Stomach (tissue), 9 donors: ENCODE measurements around the gene RIBC2. TPM values are rescaled to one million over a fixed set of nuclear protein-coding genes. Genes with fewer than 3 reads are reported as not detected.

ENCODE experiments used
- DNase-seq, 2 donors: peaks; one replicate each; pipeline versions ENCODE4 v3.0.0 to v3.0.0-alpha.2; 2013 to 2019
- H3K27ac ChIP-seq, 5 donors: fragments of 200-600 bp in 4 of 5; sonication (generic) in 4 of 5; one replicate each; pipeline ENCODE4 v1.5.1; 2013 to 2019; ENCODE audit warnings: mild to moderate bottlenecking in 1 of 5, moderate library complexity in 1 of 5
- H3K27me3 ChIP-seq, 3 donors: fragments of 200-600 bp; sonication (generic); one replicate each; pipeline ENCODE4 v1.5.1; 2017 to 2019; ENCODE audit warnings: mixed run types in 1 of 3
- H3K36me3 ChIP-seq, 4 donors: fragments of 200-600 bp; sonication (generic); 1 replicate in 3 of 4; 2 replicates in 1 of 4; pipeline ENCODE4 v1.5.1; 2016 to 2019
- H3K4me1 ChIP-seq, 4 donors: fragments of 200-600 bp; sonication (generic); one replicate each; pipeline ENCODE4 v1.5.1; 2016 to 2019
- H3K4me3 ChIP-seq, 4 donors: fragments of 200-600 bp; sonication (generic) in 3 of 4; one replicate each; pipeline ENCODE4 v1.5.1; 2016 to 2019; ENCODE audit warnings: mild to moderate bottlenecking in 1 of 4
- H3K9me3 ChIP-seq, 4 donors: fragments of 200-600 bp; sonication (generic); one replicate each; pipeline ENCODE4 v1.5.1; 2016 to 2019
- EP300 ChIP-seq: sonication (generic); formaldehyde crosslinking; IDR thresholded peaks from one replicate; pipeline ENCODE4 v1.6.1; 2017; ENCODE audit warnings: antibody characterized with exemption
- POLR2A ChIP-seq, 4 donors: fragments of 450-650 bp; IDR thresholded peaks; one replicate each; pipeline ENCODE4 v1.6.1; 2016; ENCODE audit warnings: antibody characterized with exemption in 4 of 4, control low read depth in 2 of 4, mild to moderate bottlenecking in 1 of 4, moderate library complexity in 1 of 4
- POLR2AphosphoS5 ChIP-seq, 3 donors: sonication (generic); formaldehyde crosslinking; IDR thresholded peaks; one replicate each; pipeline ENCODE4 v1.6.1; 2016; ENCODE audit warnings: antibody characterized with exemption in 3 of 3
- WGBS, 5 donors: extraction: QIAGEN DNeasy Blood & Tissue Kit in 3 of 5; methylation state at CpG; one replicate each; pipeline versions ENCODE4 v1.1.5 to v1.1.7; 2013 to 2018; 5-methylcytosine and 5-hydroxymethylcytosine counted together
- intact Hi-C: fragments of 100-400 bp; cut with DNase I; formaldehyde crosslinking; loops from one replicate; pipeline ENCODE4 v1.15.1; 2023; ENCODE audit warnings: low total_unique reads
- polyA plus RNA-seq, 3 donors: library from polyadenylated mRNA; stranded (reverse); fragments of 200-250 nt; gene quantifications; one replicate each; pipeline ENCODE4 v1.2.3, GENCODE V29; 2013
- total RNA-seq, 5 donors: library from RNA; depleted of rRNA; stranded (reverse); fragments of >200 nt; gene quantifications; one replicate each; pipeline versions ENCODE4 v1.1.0 to v1.2.3, GENCODE V29; 2014 to 2016
- TF ChIP-seq, protein P1 (sequence below), 7 experiments: fragments of 450-650 bp in 4 of 7; fragments of 200-600 bp in 3 of 7; sonication (generic) in 3 of 7; IDR thresholded peaks; one replicate each; pipeline ENCODE4 v1.5.1; 2016 to 2019; ENCODE audit warnings: antibody characterized with exemption in 7 of 7, control low read depth in 2 of 7, mild to moderate bottlenecking in 1 of 7
- donor health status: healthy with polysubstance abuse.
- donor health status: Bipolar disorder and iron deficiency.
- donor health status: healthy.

RIBC2 gene
- total and polyA plus RNA-seq, 8 donors, result 0.45 to 13.0 (median 0.76) TPM; not detected in 1

GRCh38 chr22:45468872-45469271, 55.4 kb downstream of the RIBC2 start:
- no peak overlapping the region for H3K4me3 ChIP-seq
- intact Hi-C loops, result no loop called here
- H3K9me3 ChIP-seq, result peaks cover 0 to 17% (median 8%) of the 10 kb centered on the region in 4 donors
- no peak overlapping the region for H3K27ac ChIP-seq
- DNase-seq, result no peak
- TF ChIP-seq POLR2A (IDR thresholded peaks at IDR 0.05) (no peak), POLR2AphosphoS5 (IDR thresholded peaks at IDR 0.05) (no peak), EP300 (no peak)
- TF ChIP-seq, protein P1, sequence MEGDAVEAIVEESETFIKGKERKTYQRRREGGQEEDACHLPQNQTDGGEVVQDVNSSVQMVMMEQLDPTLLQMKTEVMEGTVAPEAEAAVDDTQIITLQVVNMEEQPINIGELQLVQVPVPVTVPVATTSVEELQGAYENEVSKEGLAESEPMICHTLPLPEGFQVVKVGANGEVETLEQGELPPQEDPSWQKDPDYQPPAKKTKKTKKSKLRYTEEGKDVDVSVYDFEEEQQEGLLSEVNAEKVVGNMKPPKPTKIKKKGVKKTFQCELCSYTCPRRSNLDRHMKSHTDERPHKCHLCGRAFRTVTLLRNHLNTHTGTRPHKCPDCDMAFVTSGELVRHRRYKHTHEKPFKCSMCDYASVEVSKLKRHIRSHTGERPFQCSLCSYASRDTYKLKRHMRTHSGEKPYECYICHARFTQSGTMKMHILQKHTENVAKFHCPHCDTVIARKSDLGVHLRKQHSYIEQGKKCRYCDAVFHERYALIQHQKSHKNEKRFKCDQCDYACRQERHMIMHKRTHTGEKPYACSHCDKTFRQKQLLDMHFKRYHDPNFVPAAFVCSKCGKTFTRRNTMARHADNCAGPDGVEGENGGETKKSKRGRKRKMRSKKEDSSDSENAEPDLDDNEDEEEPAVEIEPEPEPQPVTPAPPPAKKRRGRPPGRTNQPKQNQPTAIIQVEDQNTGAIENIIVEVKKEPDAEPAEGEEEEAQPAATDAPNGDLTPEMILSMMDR (IDR thresholded peaks at IDR 0.05), result no peak
- no peaks in the 10 kb centered on the region for H3K27me3 ChIP-seq
- H3K36me3 ChIP-seq, result no peaks in the 10 kb centered on the region
- no peaks in the 10 kb centered on the region for H3K4me1 ChIP-seq
- WGBS, 5 donors, result 62 to 82% (median 67%) methylated on average over 7 of the region's 7 CpGs

- intact Hi-C loops, result no loop called here
- DNase-seq, result no peak
Measured at GRCh38 chr22:45469281-45470073, 56.0 kb downstream of the RIBC2 start.

DNA sequence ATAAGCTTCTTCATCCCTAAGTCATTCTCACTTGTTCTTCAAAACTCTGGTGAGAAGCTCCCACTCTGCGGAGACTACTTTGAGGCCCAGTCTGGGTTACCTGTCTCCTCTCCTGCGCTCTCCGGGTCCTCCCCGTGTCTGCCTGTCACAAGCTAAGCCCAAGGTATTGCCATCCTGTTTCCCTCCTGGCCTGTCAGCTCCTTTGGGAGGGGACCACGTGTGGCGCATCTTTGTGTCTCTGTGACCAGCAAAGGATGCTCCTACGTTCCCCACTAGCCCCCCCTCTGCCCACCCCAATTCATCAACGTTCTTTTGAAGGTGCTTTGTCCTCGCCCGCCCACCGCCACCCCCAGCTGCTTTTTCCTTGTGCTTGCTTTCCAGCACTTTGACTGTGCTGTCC, 57.4 kb downstream of the RIBC2 start:
- no peak for DNase-seq
- Histone ChIP-seq H3K36me3 (no peaks in the 10 kb centered on the region), H3K9me3 (peaks cover 0 to 17% (median 7%) of the 10 kb centered on the region in 4 donors), H3K4me1 (no peaks in the 10 kb centered on the region), H3K27ac (no peak overlapping the region), H3K27me3 (no peaks in the 10 kb centered on the region), H3K4me3 (no peak overlapping the region)
- 78 to 84% (median 81%) methylated on average over 11 of the region's 11 CpGs for WGBS, 5 donors
- TF ChIP-seq POLR2A (IDR thresholded peaks at IDR 0.05), result no peak
- TF ChIP-seq EP300, result no peak
- TF ChIP-seq, protein P1 (IDR thresholded peaks at IDR 0.05), result no peak
- no peak for TF ChIP-seq POLR2AphosphoS5 (IDR thresholded peaks at IDR 0.05)
- intact Hi-C loops, result no loop called here

More at GRCh38 chr22:45469281-45470073, 56.0 kb downstream of the RIBC2 start:
- WGBS, 5 donors, result 46 to 51% (median 48%) methylated on average over 8 of the region's 8 CpGs
- H3K9me3 ChIP-seq, result peaks cover 0 to 17% (median 7%) of the 10 kb centered on the region in 4 donors
- no peaks in the 10 kb centered on the region for H3K36me3 ChIP-seq
- TF ChIP-seq POLR2AphosphoS5 (IDR thresholded peaks at IDR 0.05) (no peak), POLR2A (IDR thresholded peaks at IDR 0.05) (no peak), EP300 (no peak)
- TF ChIP-seq, protein P1 (IDR thresholded peaks at IDR 0.05), result no peak
- no peaks in the 10 kb centered on the region for H3K27me3 ChIP-seq
- H3K4me3 ChIP-seq, result no peak overlapping the region
- no peaks in the 10 kb centered on the region for H3K4me1 ChIP-seq
- peak overlapping the region in 2 of 5 donors; percentile 4 to 6 for H3K27ac ChIP-seq

GRCh38 chr22:45472426-45472825, 58.9 kb downstream of the RIBC2 start:
- no peak overlapping the region for H3K27ac ChIP-seq
- no peaks in the 10 kb centered on the region for H3K4me1 ChIP-seq
- peaks cover 0 to 3% (median 0%) of the 10 kb centered on the region in 3 donors for H3K27me3 ChIP-seq
- TF ChIP-seq POLR2AphosphoS5 (IDR thresholded peaks at IDR 0.05), result no peak
- TF ChIP-seq POLR2A (IDR thresholded peaks at IDR 0.05), result no peak
- TF ChIP-seq, protein P1 (IDR thresholded peaks at IDR 0.05), result no peak
- no peak for TF ChIP-seq EP300
- DNase-seq, result no peak
- intact Hi-C loops, result no loop called here
- H3K9me3 ChIP-seq, result peaks cover 0 to 6% (median 0%) of the 10 kb centered on the region in 4 donors
- 83 to 91% (median 89%) methylated on average over 3 of the region's 3 CpGs for WGBS, 5 donors
- no peak overlapping the region for H3K4me3 ChIP-seq
- H3K36me3 ChIP-seq, result no peaks in the 10 kb centered on the region
